ENCODE data around the gene MOB3B.

The MOB3B gene

GRCh38 chr9:27392451-27392850 lies 137.2 kb downstream of the MOB3B start:
- no peak for TF ChIP-seq CTCF (IDR thresholded peaks at IDR 0.05; ENCODE audit: low read depth, low read length, poor library complexity, severe bottlenecking)
- TF ChIP-seq EZH2phosphoT487 (IDR thresholded peaks at IDR 0.05; ENCODE audit: borderline replicate concordance, low read length): no peak
- H3K4me3 ChIP-seq (ENCODE audit: low read length): no peak overlapping the region

GRCh38 chr9:27391040-27391895 lies 138.3 kb downstream of the MOB3B start:
- no peaks in the 10 kb centered on the region for H3K9me3 ChIP-seq (ENCODE audit: control insufficient read depth, insufficient read depth, low read length)
- peaks cover 30% of the 10 kb centered on the region for H3K4me1 ChIP-seq (ENCODE audit: control insufficient read depth, low read length)
- H3K27me3 ChIP-seq (ENCODE audit: control insufficient read depth, low read length): peaks cover 8% of the 10 kb centered on the region
- H3K4me2 ChIP-seq (ENCODE audit: low read length): no peak overlapping the region
- no peak overlapping the region for H3K27ac ChIP-seq (ENCODE audit: low read depth, low read length)
- no peaks in the 10 kb centered on the region for H3K79me2 ChIP-seq (ENCODE audit: control insufficient read depth, low read length)
- H3K4me3 ChIP-seq (ENCODE audit: low read length): no peak overlapping the region
- no peaks in the 10 kb centered on the region for H3F3A ChIP-seq (ENCODE audit: control insufficient read depth, insufficient read depth)
- TF ChIP-seq CTCF (IDR thresholded peaks at IDR 0.05; ENCODE audit: low read depth, low read length, poor library complexity, severe bottlenecking) (no peak), EZH2phosphoT487 (IDR thresholded peaks at IDR 0.05; ENCODE audit: borderline replicate concordance, low read length) (no peak)
- no peaks in the 10 kb centered on the region for H3K36me3 ChIP-seq (ENCODE audit: control insufficient read depth, low read length)
- H3K9me2 ChIP-seq (replicated peaks; ENCODE audit: control insufficient read depth, low read length): no peaks in the 10 kb centered on the region
- H4K20me1 ChIP-seq (ENCODE audit: control insufficient read depth, insufficient read depth, low read depth, low read length): no peaks in the 10 kb centered on the region

More at GRCh38 chr9:27392451-27392850, 137.2 kb downstream of the MOB3B start:
- Histone ChIP-seq H3K9me3 (ENCODE audit: control insufficient read depth, insufficient read depth, low read length) (no peaks in the 10 kb centered on the region), H3K4me1 (ENCODE audit: control insufficient read depth, low read length) (peaks cover 18% of the 10 kb centered on the region), H3K36me3 (ENCODE audit: control insufficient read depth, low read length) (no peaks in the 10 kb centered on the region), H3K79me2 (ENCODE audit: control insufficient read depth, low read length) (no peaks in the 10 kb centered on the region), H3K9me2 (replicated peaks; ENCODE audit: control insufficient read depth, low read length) (no peaks in the 10 kb centered on the region), H3K27ac (ENCODE audit: low read depth, low read length) (no peak overlapping the region), H3F3A (ENCODE audit: control insufficient read depth, insufficient read depth) (no peaks in the 10 kb centered on the region), H3K4me2 (ENCODE audit: low read length) (peak overlapping the region; percentile 24; the same call in 1 of the 2 replicates), H4K20me1 (ENCODE audit: control insufficient read depth, insufficient read depth, low read depth, low read length) (no peaks in the 10 kb centered on the region), H3K27me3 (ENCODE audit: control insufficient read depth, low read length) (peaks cover 2% of the 10 kb centered on the region; the same call in 1 of the 2 replicates)

- Histone ChIP-seq H3K27ac (ENCODE audit: low read depth, low read length) (no peak overlapping the region), H4K20me1 (ENCODE audit: control insufficient read depth, insufficient read depth, low read depth, low read length) (no peaks in the 10 kb centered on the region), H3K79me2 (ENCODE audit: control insufficient read depth, low read length) (no peaks in the 10 kb centered on the region), H3K9me3 (ENCODE audit: control insufficient read depth, insufficient read depth, low read length) (no peaks in the 10 kb centered on the region), H3K4me2 (ENCODE audit: low read length) (no peak overlapping the region), H3K4me1 (ENCODE audit: control insufficient read depth, low read length) (peaks cover 55% of the 10 kb centered on the region), H3F3A (ENCODE audit: control insufficient read depth, insufficient read depth) (no peaks in the 10 kb centered on the region), H3K4me3 (ENCODE audit: low read length) (no peak overlapping the region), H3K36me3 (ENCODE audit: control insufficient read depth, low read length) (no peaks in the 10 kb centered on the region), H3K27me3 (ENCODE audit: control insufficient read depth, low read length) (peaks cover 18% of the 10 kb centered on the region), H3K9me2 (replicated peaks; ENCODE audit: control insufficient read depth, low read length) (no peaks in the 10 kb centered on the region)
- TF ChIP-seq EZH2phosphoT487 (IDR thresholded peaks at IDR 0.05; ENCODE audit: borderline replicate concordance, low read length) (no peak), CTCF (IDR thresholded peaks at IDR 0.05; ENCODE audit: low read depth, low read length, poor library complexity, severe bottlenecking) (no peak)
These were observed 141.5 kb downstream of the MOB3B start for GRCh38 chr9:27388150-27388549.
